ENCODE measurements around the gene FARP1.

DNA sequence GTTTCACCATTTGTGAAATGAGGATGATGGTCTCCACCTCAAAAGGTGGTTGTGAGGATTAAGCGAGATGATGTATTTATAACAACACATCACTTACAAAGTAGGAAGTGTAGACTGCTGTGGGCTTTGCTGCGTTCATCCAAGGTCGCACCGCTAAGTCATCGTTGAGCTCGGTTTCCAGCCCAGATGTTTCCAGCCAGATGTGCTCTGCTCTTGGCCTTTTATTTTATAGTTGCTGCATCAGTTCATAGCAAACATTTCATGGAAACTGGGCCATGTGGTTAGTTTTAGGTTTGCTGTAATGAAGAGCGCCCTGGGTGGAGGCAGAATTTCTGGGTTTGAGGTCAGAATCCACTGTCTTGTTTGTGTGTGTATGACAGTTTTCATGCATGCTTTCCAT lies 110.6 kb downstream of the FARP1 start:
- TF ChIP-seq, protein P1, sequence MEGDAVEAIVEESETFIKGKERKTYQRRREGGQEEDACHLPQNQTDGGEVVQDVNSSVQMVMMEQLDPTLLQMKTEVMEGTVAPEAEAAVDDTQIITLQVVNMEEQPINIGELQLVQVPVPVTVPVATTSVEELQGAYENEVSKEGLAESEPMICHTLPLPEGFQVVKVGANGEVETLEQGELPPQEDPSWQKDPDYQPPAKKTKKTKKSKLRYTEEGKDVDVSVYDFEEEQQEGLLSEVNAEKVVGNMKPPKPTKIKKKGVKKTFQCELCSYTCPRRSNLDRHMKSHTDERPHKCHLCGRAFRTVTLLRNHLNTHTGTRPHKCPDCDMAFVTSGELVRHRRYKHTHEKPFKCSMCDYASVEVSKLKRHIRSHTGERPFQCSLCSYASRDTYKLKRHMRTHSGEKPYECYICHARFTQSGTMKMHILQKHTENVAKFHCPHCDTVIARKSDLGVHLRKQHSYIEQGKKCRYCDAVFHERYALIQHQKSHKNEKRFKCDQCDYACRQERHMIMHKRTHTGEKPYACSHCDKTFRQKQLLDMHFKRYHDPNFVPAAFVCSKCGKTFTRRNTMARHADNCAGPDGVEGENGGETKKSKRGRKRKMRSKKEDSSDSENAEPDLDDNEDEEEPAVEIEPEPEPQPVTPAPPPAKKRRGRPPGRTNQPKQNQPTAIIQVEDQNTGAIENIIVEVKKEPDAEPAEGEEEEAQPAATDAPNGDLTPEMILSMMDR (IDR thresholded peaks at IDR 0.05): no peak
- no peak for TF ChIP-seq POLR2A (IDR thresholded peaks at IDR 0.05)
